Activated CD4-positive, alpha-beta T cell treated with anti-CD3 and anti-CD28 coated beads for 24 hours (primary cell): ENCODE measurements around the gene SKAP1.

Experiments used
- DNase-seq, 2 donors: peaks; one replicate each; pipeline ENCODE4 v3.0.0-alpha.2; 2020; ENCODE audit warnings: low read depth in 2 of 2

SKAP1 gene

GRCh38 chr17:48175692-48176470 lies 254.1 kb downstream of the SKAP1 start:
- no peak for DNase-seq

- no peak for DNase-seq
These were observed 255.0 kb downstream of the SKAP1 start for GRCh38 chr17:48174833-48175523.

- DNase-seq: no peak
These were observed 256.6 kb downstream of the SKAP1 start for GRCh38 chr17:48173191-48173984.

- DNase-seq: no peak
These were observed 260.1 kb downstream of the SKAP1 start for GRCh38 chr17:48169926-48170325.

- no peak for DNase-seq
These were observed 266.2 kb downstream of the SKAP1 start for GRCh38 chr17:48163809-48164208.

- no peak for DNase-seq
These were observed 267.0 kb downstream of the SKAP1 start for GRCh38 chr17:48162946-48163506.

- no peak for DNase-seq
These were observed 267.6 kb downstream of the SKAP1 start for GRCh38 chr17:48162306-48162934.

- no peak for DNase-seq
These were observed 268.7 kb downstream of the SKAP1 start for GRCh38 chr17:48161127-48161905.

- no peak for DNase-seq
These were observed 269.6 kb downstream of the SKAP1 start for GRCh38 chr17:48160177-48161081.

- no peak for DNase-seq
These were observed 270.8 kb downstream of the SKAP1 start for GRCh38 chr17:48159232-48159631.

GRCh38 chr17:48155889-48156611 lies 274.0 kb downstream of the SKAP1 start:
- DNase-seq: no peak

GRCh38 chr17:48153691-48154358 lies 276.2 kb downstream of the SKAP1 start:
- DNase-seq: no peak

GRCh38 chr17:48152289-48152688 lies 277.7 kb downstream of the SKAP1 start:
- no peak for DNase-seq

- no peak for DNase-seq
These were observed 278.8 kb downstream of the SKAP1 start for GRCh38 chr17:48151220-48151619.

- DNase-seq: no peak
These were observed 279.4 kb downstream of the SKAP1 start for GRCh38 chr17:48150597-48151001.

- no peak for DNase-seq
These were observed 280.1 kb downstream of the SKAP1 start for GRCh38 chr17:48149787-48150463.

GRCh38 chr17:48148854-48149786 lies 280.9 kb downstream of the SKAP1 start:
- no peak for DNase-seq
